Measurements from ENCODE around the gene NEK10. TPM values are rescaled to one million over a fixed set of nuclear protein-coding genes. Genes with fewer than 3 reads are reported as not detected.

NEK10 gene
- total RNA-seq, 2 donors from 2014 or later, result 5.1 to 6.1 TPM

- intact Hi-C loops (cut with DNase I), result loop anchor here in 1 of 2 donors (10.0 kb wide), 1 partner anchor 117 kb away; no protein-coding TSS in a partner anchor
- DNase-seq (no peak), ATAC-seq (no peak)
These were observed 231.2 kb downstream of the NEK10 start for GRCh38 chr3:27138005-27138404.

- intact Hi-C loops (cut with DNase I), result loop anchor here (2.0 to 10.0 kb wide), 3 partner anchors 119 to 145 kb away; no protein-coding TSS in a partner anchor
- peak; percentile 57 for DNase-seq
- peak; percentile 75 to 84 for ATAC-seq
These were observed 234.9 kb downstream of the NEK10 start for GRCh38 chr3:27134171-27134796.

- ATAC-seq (no peak), DNase-seq (no peak)
- intact Hi-C loops (cut with DNase I), result loop anchor here in 1 of 2 donors (10.0 kb wide), 1 partner anchor 122 kb away; no protein-coding TSS in a partner anchor
These were observed 236.1 kb downstream of the NEK10 start for GRCh38 chr3:27133060-27133459.

- ATAC-seq, result no peak
- DNase-seq, result no peak
- intact Hi-C loops (cut with DNase I), result loop anchor here in 1 of 2 donors (10.0 kb wide), 1 partner anchor 124 kb away; no protein-coding TSS in a partner anchor
These were observed 238.4 kb downstream of the NEK10 start for GRCh38 chr3:27130796-27131195.

- ATAC-seq, result no peak
- DNase-seq, result no peak
- intact Hi-C loops (cut with DNase I), result no loop called here
These were observed 241.3 kb downstream of the NEK10 start for GRCh38 chr3:27127879-27128278.

- intact Hi-C loops (cut with DNase I), result no loop called here
- no peak for ATAC-seq
- DNase-seq, result no peak
These were observed 242.0 kb downstream of the NEK10 start for GRCh38 chr3:27127195-27127594.

GRCh38 chr3:27125821-27126501 lies 243.2 kb downstream of the NEK10 start:
- intact Hi-C loops (cut with DNase I), result no loop called here
- ATAC-seq, result no peak

GRCh38 chr3:27119639-27120038 lies 249.5 kb downstream of the NEK10 start:
- DNase-seq (no peak), ATAC-seq (no peak)
- intact Hi-C loops (cut with DNase I), result no loop called here

More at GRCh38 chr3:27125821-27126501, 243.2 kb downstream of the NEK10 start:
- DNase-seq, result no peak

- DNase-seq, result no peak
- intact Hi-C loops (cut with DNase I), result no loop called here
- ATAC-seq, result no peak
These were observed 253.8 kb downstream of the NEK10 start for GRCh38 chr3:27115352-27115751.

- DNase-seq (no peak), ATAC-seq (no peak)
- intact Hi-C loops (cut with DNase I), result no loop called here
These were observed 254.5 kb downstream of the NEK10 start for GRCh38 chr3:27114684-27115083.

- ATAC-seq (no peak), DNase-seq (no peak)
- intact Hi-C loops (cut with DNase I), result no loop called here
These were observed 255.1 kb downstream of the NEK10 start for GRCh38 chr3:27114129-27114528.

- intact Hi-C loops (cut with DNase I), result no loop called here
- ATAC-seq, result no peak
- no peak for DNase-seq
These were observed 259.2 kb downstream of the NEK10 start for GRCh38 chr3:27110020-27110419.

GRCh38 chr3:27108322-27108721 lies 260.9 kb downstream of the NEK10 start:
- no peak for DNase-seq
- intact Hi-C loops (cut with DNase I), result no loop called here
- ATAC-seq, result no peak

- intact Hi-C loops (cut with DNase I), result no loop called here
- ATAC-seq (no peak), DNase-seq (no peak)
These were observed 263.3 kb downstream of the NEK10 start for GRCh38 chr3:27105904-27106303.

- DNase-seq, result no peak
- no peak for ATAC-seq
- intact Hi-C loops (cut with DNase I), result no loop called here
These were observed 272.0 kb downstream of the NEK10 start for GRCh38 chr3:27097182-27097581.

GRCh38 chr3:27095553-27096222 lies 273.5 kb downstream of the NEK10 start:
- DNase-seq (no peak), ATAC-seq (no peak)
- intact Hi-C loops (cut with DNase I), result no loop called here

GRCh38 chr3:27094721-27095120 lies 274.5 kb downstream of the NEK10 start:
- intact Hi-C loops (cut with DNase I), result no loop called here

GRCh38 chr3:27093771-27094170 lies 275.4 kb downstream of the NEK10 start:
- no peak for ATAC-seq

More at GRCh38 chr3:27094721-27095120, 274.5 kb downstream of the NEK10 start:
- DNase-seq (no peak), ATAC-seq (no peak)

GRCh38 chr3:27090275-27091041 lies 278.7 kb downstream of the NEK10 start:
- ATAC-seq (no peak), DNase-seq (no peak)
- intact Hi-C loops (cut with DNase I), result no loop called here

More at GRCh38 chr3:27093771-27094170, 275.4 kb downstream of the NEK10 start:
- intact Hi-C loops (cut with DNase I), result no loop called here
- DNase-seq, result no peak

Measured in left cardiac atrium (tissue), 4 donors.